IgD-negative memory B cell (primary cell): ENCODE measurements around the gene ABCG4. TPM values are rescaled to one million over a fixed set of nuclear protein-coding genes. Genes with fewer than 3 reads are reported as not detected.

Source experiments
- H3K27ac Mint-ChIP-seq, 3 donors: one replicate each; pipeline ENCODE4 v1.8.0; 2020 to 2022; ENCODE audit warnings: mild to moderate bottlenecking in 3 of 3, mixed read lengths in 3 of 3, moderate library complexity in 1 of 3
- H3K27me3 Mint-ChIP-seq: one replicate; pipeline ENCODE4 v1.8.0; 2021; ENCODE audit warnings: mixed read lengths
- H3K36me3 Mint-ChIP-seq: one replicate; pipeline ENCODE4 v1.8.0; 2020; ENCODE audit warnings: mild to moderate bottlenecking, mixed read lengths
- H3K4me1 Mint-ChIP-seq, 3 donors: one replicate each; pipeline ENCODE4 v1.8.0; 2020 to 2022; ENCODE audit warnings: mixed read lengths in 3 of 3, mild to moderate bottlenecking in 1 of 3
- H3K4me3 Mint-ChIP-seq, 4 donors: one replicate each; pipeline ENCODE4 v1.8.0; 2020 to 2022; ENCODE audit warnings: mild to moderate bottlenecking in 4 of 4, mixed read lengths in 4 of 4, moderate library complexity in 3 of 4
- H3K9me3 Mint-ChIP-seq, 3 donors: one replicate each; pipeline ENCODE4 v1.8.0; 2020 to 2021; ENCODE audit warnings: mixed read lengths in 3 of 3, mild to moderate bottlenecking in 1 of 3
- polyA plus RNA-seq: library from polyadenylated mRNA; unstranded; fragments of 300-500 nt; fragmentation: Illumina TruSeq; gene quantifications from one replicate; pipeline ENCODE4 v1.2.3, GENCODE V29; 2021

ABCG4 gene
- polyA plus RNA-seq, 1 donor from 2014 or later = not detected

DNA sequence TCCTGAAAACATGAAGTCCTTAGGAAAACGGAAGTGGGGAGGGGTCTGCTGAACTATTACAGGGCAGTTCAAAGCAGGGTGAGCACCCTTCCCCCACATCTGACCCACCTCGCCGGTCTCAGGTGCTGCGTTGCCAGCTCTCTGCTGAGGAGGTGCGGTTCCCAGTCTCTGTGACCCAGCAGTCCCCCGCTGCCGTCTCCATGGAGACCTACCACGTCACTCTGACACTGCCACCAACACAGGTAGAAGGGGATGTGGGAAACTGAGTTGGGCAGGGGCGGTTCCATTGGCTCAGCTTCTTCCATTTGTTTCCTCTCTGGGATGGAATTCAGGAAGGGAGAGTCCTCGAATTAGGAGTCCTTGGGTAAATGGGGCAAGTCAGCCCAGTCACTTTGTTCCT is 38.4 kb upstream of the ABCG4 start:
- no peaks in the 10 kb centered on the region for H3K9me3 Mint-ChIP-seq
- H3K36me3 Mint-ChIP-seq = no peaks in the 10 kb centered on the region
- no peaks in the 10 kb centered on the region for H3K27me3 Mint-ChIP-seq
- H3K4me1 Mint-ChIP-seq = peaks cover 15 to 31% (median 21%) of the 10 kb centered on the region in 3 donors
- peak overlapping the region in 1 of 4 donors; percentile 93 for H3K4me3 Mint-ChIP-seq
- peak overlapping the region in 1 of 3 donors; percentile 43 for H3K27ac Mint-ChIP-seq

DNA sequence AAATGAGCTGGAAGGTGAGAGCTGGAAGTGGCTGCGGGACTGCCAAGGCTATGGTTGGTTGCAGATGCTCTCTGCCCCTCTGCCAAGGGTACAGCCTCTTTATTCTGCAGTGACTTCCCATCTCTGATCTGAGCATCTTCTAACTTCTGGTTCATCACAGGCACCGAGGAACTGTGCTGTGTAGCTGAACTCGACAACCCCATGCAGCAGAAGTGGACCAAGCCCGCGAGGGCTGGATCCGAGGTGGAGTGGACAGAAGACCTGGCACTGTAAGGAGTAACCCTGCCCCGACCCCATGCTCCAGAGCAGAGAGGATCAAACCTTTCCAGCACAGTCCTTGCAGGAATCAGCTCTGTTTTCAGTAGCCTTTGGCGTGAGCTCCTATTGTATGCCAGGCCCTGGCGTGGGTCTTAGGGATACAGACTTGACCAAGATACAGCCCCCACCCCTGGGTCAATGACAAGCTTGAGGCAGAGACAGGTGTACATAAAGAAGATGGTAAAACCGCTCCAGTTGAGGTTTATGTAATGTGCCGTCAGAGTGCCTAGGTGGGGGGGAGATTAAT is 37.4 kb upstream of the ABCG4 start:
- Mint-ChIP-seq H3K9me3 (no peaks in the 10 kb centered on the region), H3K36me3 (peaks cover 2% of the 10 kb centered on the region), H3K4me3 (no peak overlapping the region), H3K4me1 (peaks cover 15 to 28% (median 22%) of the 10 kb centered on the region in 3 donors), H3K27me3 (no peaks in the 10 kb centered on the region), H3K27ac (peak overlapping the region in 1 of 3 donors; percentile 66)

DNA sequence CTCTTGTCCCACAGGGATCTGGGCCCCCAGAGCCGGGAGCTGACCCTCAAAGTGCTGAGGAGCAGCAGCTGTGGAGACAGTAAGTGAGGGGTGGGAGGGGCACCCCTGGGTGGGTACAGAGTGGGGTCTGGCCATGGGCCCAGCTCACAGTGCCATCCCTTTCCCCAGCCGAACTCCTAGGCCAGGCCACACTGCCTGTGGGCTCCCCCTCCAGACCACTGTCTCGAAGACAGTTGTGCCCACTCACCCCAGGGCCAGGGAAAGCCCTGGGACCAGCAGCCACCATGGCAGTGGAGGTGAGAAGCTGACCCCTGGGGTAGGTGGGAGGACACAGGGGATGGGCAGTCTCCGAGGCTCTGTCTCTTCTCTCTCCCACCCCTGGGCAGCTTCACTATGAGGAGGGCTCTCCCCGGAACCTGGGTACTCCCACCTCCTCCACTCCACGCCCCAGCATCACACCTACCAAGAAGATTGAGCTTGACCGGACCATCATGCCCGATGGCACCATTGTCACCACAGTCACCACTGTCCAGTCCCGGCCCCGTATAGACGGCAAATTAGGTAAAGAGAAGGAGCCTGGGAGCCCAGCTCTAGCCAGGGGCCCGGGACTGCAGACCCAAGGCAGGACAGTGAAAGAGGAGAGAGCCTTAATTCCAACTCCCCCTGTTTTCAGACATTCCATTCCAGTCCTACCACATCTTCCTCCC is 36.4 kb upstream of the ABCG4 start:
- Mint-ChIP-seq H3K4me1 (peaks cover 16 to 22% (median 17%) of the 10 kb centered on the region in 3 donors), H3K27me3 (no peaks in the 10 kb centered on the region), H3K9me3 (no peaks in the 10 kb centered on the region), H3K27ac (no peak overlapping the region), H3K36me3 (peaks cover 3% of the 10 kb centered on the region), H3K4me3 (no peak overlapping the region)

DNA sequence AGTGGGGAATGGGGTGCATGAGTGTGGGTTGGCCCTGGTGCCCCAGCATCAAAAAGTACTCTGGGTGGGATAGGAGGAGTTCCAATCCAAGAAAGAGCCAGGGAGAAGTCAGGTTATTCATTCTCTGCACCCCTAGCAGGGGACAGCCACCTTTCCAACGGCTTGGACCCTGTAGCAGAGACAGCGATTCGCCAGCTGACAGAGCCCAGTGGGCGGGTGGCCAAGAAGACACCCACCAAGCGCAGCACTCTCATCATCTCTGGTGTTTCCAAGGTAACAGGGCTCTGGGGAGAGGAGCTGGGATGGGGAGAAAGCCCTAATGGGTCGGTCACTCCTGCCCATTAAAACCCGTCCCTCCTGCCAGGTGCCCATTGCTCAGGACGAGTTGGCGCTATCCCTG is 35.1 kb upstream of the ABCG4 start:
- H3K27me3 Mint-ChIP-seq = no peaks in the 10 kb centered on the region
- H3K4me1 Mint-ChIP-seq = peaks cover 12 to 14% (median 14%) of the 10 kb centered on the region in 3 donors
- no peak overlapping the region for H3K4me3 Mint-ChIP-seq
- no peak overlapping the region for H3K27ac Mint-ChIP-seq
- no peaks in the 10 kb centered on the region for H3K9me3 Mint-ChIP-seq
- H3K36me3 Mint-ChIP-seq = peaks cover 3% of the 10 kb centered on the region

DNA sequence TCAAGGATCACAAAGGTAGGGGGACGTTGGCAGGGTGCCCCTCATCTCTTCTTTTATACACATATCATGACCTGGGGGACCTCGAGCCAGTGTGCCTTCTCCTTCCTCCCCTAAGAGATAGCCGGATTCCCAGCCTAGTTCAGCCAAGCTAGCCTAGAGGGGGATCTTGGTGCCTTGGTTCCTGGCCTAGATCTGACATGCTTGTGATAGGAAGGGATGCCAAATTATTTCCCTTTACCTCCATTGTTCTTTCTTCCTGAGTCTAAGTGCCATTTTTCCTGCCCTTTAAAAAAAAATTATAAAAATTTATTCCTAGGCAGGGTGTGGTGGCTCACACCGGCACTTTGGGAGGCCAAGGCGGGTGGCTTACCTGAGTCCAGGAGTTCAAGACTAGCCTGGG is 34.5 kb upstream of the ABCG4 start:
- Mint-ChIP-seq H3K27me3 (no peaks in the 10 kb centered on the region), H3K4me1 (peaks cover 6 to 9% (median 8%) of the 10 kb centered on the region in 3 donors), H3K36me3 (peaks cover 3% of the 10 kb centered on the region), H3K27ac (no peak overlapping the region), H3K9me3 (no peaks in the 10 kb centered on the region), H3K4me3 (no peak overlapping the region)

DNA sequence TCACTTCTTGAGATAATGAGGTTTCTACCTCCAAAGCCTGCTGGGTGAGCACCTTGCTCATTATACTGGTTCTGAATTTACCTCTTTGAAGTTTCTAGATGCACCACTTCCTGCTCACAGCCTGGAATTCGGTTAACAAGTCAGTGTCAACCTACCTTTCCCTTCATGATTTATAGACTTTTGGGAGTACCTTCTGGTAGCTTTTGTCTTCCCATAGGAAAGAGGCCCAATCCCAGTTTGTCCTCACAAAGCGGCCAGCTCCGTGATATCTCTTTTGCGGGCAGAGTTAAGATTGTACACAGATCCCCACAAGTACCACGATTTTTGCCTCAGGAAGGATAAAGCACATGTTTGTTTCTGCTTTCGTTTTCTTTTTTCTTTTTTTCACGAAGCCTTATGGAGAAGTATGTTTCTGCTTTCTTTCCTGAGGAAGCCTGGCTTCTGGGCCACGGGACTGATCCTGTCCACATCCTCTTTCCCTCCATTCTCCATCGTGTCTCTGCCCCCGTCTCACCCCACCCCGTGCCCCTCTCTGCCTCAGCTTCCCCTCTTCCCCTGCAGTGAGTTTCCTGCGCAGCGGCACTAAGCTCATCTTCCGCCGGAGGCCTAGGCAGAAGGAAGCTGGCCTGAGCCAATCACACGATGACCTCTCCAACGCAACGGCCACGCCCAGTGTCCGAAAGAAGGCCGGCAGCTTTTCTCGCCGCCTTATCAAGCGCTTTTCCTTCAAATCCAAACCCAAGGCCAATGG is 33.2 kb upstream of the ABCG4 start:
- Mint-ChIP-seq H3K36me3 (peaks cover 3% of the 10 kb centered on the region), H3K4me3 (peak overlapping the region in 1 of 4 donors; percentile 83), H3K9me3 (no peaks in the 10 kb centered on the region), H3K4me1 (peaks cover 9 to 11% (median 10%) of the 10 kb centered on the region in 3 donors), H3K27me3 (no peaks in the 10 kb centered on the region), H3K27ac (peak overlapping the region in 1 of 3 donors; percentile 25)

DNA sequence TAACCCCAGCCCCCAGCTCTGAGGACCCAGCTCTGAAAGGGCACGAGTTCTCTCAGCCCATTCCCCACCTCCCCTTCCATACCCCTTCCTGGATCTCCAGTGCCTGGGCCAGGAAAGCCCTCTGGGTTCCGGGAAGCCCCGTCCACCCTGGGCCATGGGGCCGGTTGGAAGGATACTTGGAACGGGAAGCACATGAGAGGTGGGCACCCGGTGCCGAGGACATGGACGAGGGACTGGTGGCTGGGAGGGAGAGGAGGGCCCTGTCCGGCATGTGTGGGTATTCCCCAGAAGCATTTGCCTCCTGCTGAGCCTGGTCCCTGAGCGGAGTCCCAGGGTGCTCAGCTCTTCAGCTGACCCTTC is 32.6 kb upstream of the ABCG4 start:
- Mint-ChIP-seq H3K27ac (peak overlapping the region in 1 of 3 donors; percentile 25), H3K4me3 (peak overlapping the region in 1 of 4 donors; percentile 83), H3K27me3 (no peaks in the 10 kb centered on the region), H3K4me1 (peaks cover 13 to 16% (median 15%) of the 10 kb centered on the region in 3 donors), H3K9me3 (no peaks in the 10 kb centered on the region), H3K36me3 (peaks cover 3% of the 10 kb centered on the region)

DNA sequence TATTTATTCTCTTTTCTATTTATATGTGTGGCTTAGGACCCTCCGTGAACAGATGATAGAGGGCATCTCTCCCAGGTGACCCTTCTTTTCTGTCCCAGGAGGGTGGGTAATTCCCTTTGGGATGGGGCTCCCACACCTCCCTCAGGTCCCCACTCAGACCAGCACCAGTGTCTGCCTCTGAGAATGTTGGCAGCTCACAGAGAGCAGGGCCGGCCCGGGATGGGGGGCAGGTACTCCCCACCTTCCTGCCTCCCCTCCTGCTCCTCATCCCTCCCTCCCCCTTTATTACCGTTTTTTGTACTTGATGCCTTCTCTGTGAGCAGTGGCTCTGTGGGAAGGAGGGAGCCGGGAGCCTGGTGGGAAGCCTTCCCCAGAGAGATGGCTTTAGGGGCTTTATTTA is 32.3 kb upstream of the ABCG4 start:
- no peaks in the 10 kb centered on the region for H3K27me3 Mint-ChIP-seq
- H3K4me3 Mint-ChIP-seq = no peak overlapping the region
- no peaks in the 10 kb centered on the region for H3K9me3 Mint-ChIP-seq
- H3K36me3 Mint-ChIP-seq = peaks cover 3% of the 10 kb centered on the region
- H3K4me1 Mint-ChIP-seq = peaks cover 13 to 20% (median 15%) of the 10 kb centered on the region in 3 donors
- H3K27ac Mint-ChIP-seq = no peak overlapping the region

DNA sequence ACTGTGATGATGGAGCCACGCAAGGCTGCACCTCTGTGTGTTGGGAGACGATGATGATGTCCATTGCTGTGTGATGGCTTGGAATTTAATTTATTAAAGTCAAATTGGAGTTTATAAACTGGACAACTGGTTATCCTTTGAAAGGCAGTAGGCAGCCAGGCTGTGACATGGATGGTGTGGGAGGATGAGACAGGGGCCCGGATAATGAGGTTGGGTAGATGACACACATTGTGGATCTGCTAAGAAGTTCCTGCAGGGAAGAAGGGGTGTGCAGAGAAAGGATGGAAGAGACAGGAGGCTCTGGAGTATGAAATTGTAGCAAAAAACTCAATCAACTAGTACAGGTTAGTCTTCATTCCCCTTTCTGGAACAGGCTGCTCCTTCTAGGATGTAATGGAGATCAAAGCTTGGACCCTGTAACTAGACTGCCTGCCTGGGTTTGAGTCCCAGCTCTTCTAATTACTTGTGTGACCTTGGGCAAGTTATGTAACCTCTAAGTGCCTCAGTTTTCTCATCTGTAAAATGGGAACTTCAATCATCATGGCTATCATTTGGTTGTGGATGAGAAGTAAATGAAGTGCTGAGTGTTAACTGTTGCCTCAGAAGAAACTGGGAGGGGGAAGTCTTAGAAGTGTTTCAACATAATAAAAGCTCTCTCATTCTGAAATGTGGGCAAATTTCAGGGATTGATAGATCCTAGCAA is 31.7 kb upstream of the ABCG4 start:
- H3K27me3 Mint-ChIP-seq = no peaks in the 10 kb centered on the region
- no peaks in the 10 kb centered on the region for H3K9me3 Mint-ChIP-seq
- H3K4me1 Mint-ChIP-seq = peaks cover 15 to 22% (median 19%) of the 10 kb centered on the region in 3 donors
- H3K4me3 Mint-ChIP-seq = no peak overlapping the region
- H3K36me3 Mint-ChIP-seq = peaks cover 3% of the 10 kb centered on the region
- peak overlapping the region in 1 of 3 donors; percentile 73 for H3K27ac Mint-ChIP-seq

DNA sequence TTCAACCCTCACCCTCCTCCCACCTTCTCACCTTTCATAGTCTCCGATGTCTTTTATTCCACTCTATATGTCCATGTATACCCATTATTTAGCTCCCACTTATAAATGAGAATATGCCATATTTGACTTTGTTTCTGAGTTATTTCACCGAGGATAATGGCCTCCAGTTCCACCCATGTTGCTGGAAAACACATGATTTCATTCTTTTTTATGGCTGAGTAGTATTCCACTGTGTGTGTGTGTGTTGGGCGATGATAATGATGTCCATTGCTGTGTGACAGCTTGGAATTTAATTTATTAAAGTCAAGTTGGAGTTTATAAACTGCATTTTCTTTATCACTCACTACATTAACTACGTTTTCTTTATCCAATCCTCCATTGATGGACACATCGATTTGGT is 30.6 kb upstream of the ABCG4 start:
- Mint-ChIP-seq H3K27me3 (no peaks in the 10 kb centered on the region), H3K36me3 (peaks cover 3% of the 10 kb centered on the region), H3K9me3 (no peaks in the 10 kb centered on the region), H3K27ac (no peak overlapping the region), H3K4me3 (peak overlapping the region in 2 of 4 donors; percentile 27 to 38), H3K4me1 (peaks cover 22 to 27% (median 27%) of the 10 kb centered on the region in 3 donors)

DNA sequence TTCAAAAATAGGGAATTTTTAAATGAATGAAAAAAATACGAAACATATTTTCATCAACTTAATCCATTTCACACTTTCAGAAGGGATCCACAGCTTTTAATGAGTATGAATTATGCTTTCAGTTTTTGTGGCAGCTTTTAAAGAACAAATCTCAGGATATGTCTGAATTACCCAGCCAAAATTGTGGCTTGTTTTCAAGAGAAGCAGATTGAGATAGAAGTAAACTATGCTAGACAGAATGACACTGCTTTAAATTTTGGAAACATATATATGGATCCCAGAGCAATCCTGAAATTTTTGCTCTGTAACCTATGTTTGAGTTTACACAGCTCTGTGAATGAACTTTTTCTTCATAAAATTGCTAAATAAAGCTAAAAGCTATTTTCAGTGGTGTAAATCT is 29.9 kb upstream of the ABCG4 start:
- no peaks in the 10 kb centered on the region for H3K9me3 Mint-ChIP-seq
- H3K4me3 Mint-ChIP-seq = peak overlapping the region in 1 of 4 donors; percentile 12
- peaks cover 25 to 27% (median 27%) of the 10 kb centered on the region in 3 donors for H3K4me1 Mint-ChIP-seq
- H3K27ac Mint-ChIP-seq = no peak overlapping the region
- H3K27me3 Mint-ChIP-seq = no peaks in the 10 kb centered on the region
- peaks cover 3% of the 10 kb centered on the region for H3K36me3 Mint-ChIP-seq

DNA sequence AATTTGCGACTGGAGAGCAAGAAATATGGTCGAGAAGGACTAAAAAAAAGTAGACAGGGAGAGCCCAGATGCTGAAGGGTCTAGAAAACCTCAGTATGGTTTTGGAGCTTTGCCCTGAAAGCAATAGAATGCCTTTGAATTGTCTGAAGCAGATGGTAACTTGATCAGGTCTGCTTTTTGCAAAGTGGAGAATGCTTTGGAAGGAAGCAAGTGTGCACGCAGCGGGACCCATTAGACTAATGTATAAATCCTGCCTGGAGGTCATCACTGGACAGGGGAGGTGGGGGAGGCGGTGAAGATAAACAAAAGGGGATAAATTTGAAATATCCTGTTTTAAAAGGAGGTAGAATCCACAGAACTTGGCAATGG is 28.2 kb upstream of the ABCG4 start:
- Mint-ChIP-seq H3K4me3 (peak overlapping the region; percentile 91 to 98 (median 96)), H3K36me3 (peaks cover 3% of the 10 kb centered on the region), H3K9me3 (no peaks in the 10 kb centered on the region), H3K4me1 (peaks cover 22 to 23% (median 22%) of the 10 kb centered on the region in 3 donors), H3K27me3 (no peaks in the 10 kb centered on the region), H3K27ac (peak overlapping the region; percentile 90 to 98 (median 94))

DNA sequence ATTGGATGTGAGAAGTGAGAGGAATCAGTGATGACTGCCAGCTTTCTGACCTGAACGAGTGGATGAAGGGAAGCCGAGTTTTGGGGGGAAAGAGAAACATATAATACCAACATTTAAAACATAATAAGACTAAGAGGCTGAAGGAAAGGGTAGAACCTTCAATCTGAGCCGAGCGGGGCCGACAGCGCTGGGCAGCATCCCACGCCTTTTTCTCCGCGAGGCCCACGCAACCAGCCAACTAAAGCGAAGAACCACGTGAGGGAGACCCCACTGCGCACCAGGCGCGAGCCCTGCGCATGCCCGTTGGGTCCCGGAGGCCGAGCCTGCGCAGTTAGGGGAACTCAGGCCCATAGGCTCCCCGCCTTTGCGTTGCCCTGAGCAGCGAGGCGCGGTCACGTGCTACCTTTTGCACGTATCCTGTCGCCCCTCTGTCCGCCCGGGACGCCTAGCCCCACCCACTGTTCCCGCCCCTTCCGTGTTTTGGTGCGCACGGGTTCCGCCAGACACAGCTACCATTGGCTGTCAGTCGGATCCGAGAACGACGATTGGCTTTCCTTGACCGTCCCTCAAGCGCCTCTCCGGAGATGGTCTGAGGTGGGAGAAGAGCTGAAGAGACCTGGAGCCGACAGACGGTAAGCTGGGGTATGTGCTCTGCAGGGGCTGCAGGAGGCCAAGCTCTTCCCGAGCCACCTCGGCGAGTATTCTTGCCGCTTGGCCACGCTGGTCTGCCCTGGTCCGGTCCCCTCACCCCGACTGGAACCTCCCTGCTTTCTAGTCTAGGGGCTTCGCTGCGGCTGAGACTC is 27.6 kb upstream of the ABCG4 start, which contains the start of gene HINFP:
TSS of gene HINFP (plus strand) at position 573 of the 803 bp plus-strand sequence. CDS start 5,365 bp downstream, outside the sequence.
- Mint-ChIP-seq H3K27me3 (no peaks in the 10 kb centered on the region), H3K27ac (peak within 1 kb of the TSS; percentile 90 to 98 (median 94)), H3K36me3 (peaks cover 3% of the 10 kb centered on the region), H3K9me3 (no peaks in the 10 kb centered on the region), H3K4me1 (peaks cover 21 to 22% (median 22%) of the 10 kb centered on the region in 3 donors), H3K4me3 (peak within 1 kb of the TSS; percentile 91 to 98 (median 96))

DNA sequence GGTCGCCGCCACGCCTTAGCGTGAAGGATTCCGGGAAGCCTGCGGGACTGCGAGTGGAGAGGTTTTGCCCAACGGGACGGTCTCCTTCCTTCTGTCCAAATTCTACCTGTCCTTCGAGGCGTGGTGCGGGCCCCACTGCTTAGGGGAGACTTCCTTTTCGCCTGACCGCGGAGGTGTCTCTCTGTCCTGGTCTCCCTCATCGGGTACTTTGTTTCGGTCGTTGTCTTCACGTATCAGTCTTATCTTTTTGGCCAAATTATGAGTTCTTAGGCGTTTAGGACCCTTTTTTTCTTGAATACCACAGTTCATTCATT is 27.1 kb upstream of the ABCG4 start:
- Mint-ChIP-seq H3K4me3 (peak overlapping the region; percentile 91 to 98 (median 96)), H3K4me1 (peaks cover 22 to 24% (median 22%) of the 10 kb centered on the region in 3 donors), H3K27ac (peak overlapping the region; percentile 90 to 98 (median 94)), H3K36me3 (no peaks in the 10 kb centered on the region), H3K9me3 (no peaks in the 10 kb centered on the region), H3K27me3 (no peaks in the 10 kb centered on the region)
